HG03457 (cell line): Measurements from ENCODE around the gene ARHGAP27.
"Not testable (repeated sequence)": the region's sequence is repeated elsewhere in the genome, so short reads cannot be mapped to it uniquely, and the experiment has no call there.

Source experiments
- ATAC-seq: cut with Tn5 transposase; IDR thresholded peaks from one replicate; pipeline ENCODE4 v1.9.1; 2021; ENCODE audit warnings: moderate number of reproducible peaks; ENCODE audit not compliant: unreplicated experiment

ARHGAP27 gene

GRCh38 chr17:45432405-45433158, at the start of gene ARHGAP27:
Gene ARHGAP27, minus strand, starts transcription at chr17:45432870. Its CDS starts 2,591 bp downstream, at chr17:45430279.
- ATAC-seq = no peak

GRCh38 chr17:45482317-45482716, 49.6 kb upstream of the ARHGAP27 start:
- ATAC-seq = not testable (repeated sequence)

- not testable (repeated sequence) for ATAC-seq
These were observed 42.8 kb upstream of the ARHGAP27 start for GRCh38 chr17:45475436-45475835.

- ATAC-seq = not testable (repeated sequence)
These were observed 39.6 kb upstream of the ARHGAP27 start for GRCh38 chr17:45472249-45472648.

GRCh38 chr17:45469204-45469563, 36.5 kb upstream of the ARHGAP27 start:
- not testable (repeated sequence) for ATAC-seq

- not testable (repeated sequence) for ATAC-seq
These were observed 35.9 kb upstream of the ARHGAP27 start for GRCh38 chr17:45468293-45469203.

GRCh38 chr17:45461524-45462327, 29.1 kb upstream of the ARHGAP27 start:
- ATAC-seq = peak; percentile 66

GRCh38 chr17:45460422-45460821, 27.8 kb upstream of the ARHGAP27 start:
- not testable (repeated sequence) for ATAC-seq

GRCh38 chr17:45454341-45454740, 21.7 kb upstream of the ARHGAP27 start:
- ATAC-seq = not testable (repeated sequence)

- ATAC-seq = not testable (repeated sequence)
These were observed 21.1 kb upstream of the ARHGAP27 start for GRCh38 chr17:45453731-45454130.

- ATAC-seq = not testable (repeated sequence)
These were observed 20.5 kb upstream of the ARHGAP27 start for GRCh38 chr17:45453225-45453534.

- ATAC-seq = not testable (repeated sequence)
These were observed 19.9 kb upstream of the ARHGAP27 start for GRCh38 chr17:45452329-45453224.

- ATAC-seq = not testable (repeated sequence)
These were observed 19.0 kb upstream of the ARHGAP27 start for GRCh38 chr17:45451660-45452059.

GRCh38 chr17:45451131-45451530, 18.5 kb upstream of the ARHGAP27 start:
- no peak for ATAC-seq

GRCh38 chr17:45449708-45450329, 17.1 kb upstream of the ARHGAP27 start:
- not testable (repeated sequence) for ATAC-seq

GRCh38 chr17:45449260-45449659, 16.6 kb upstream of the ARHGAP27 start:
- not testable (repeated sequence) for ATAC-seq

GRCh38 chr17:45448483-45448882, 15.8 kb upstream of the ARHGAP27 start:
- not testable (repeated sequence) for ATAC-seq

- ATAC-seq = not testable (repeated sequence)
These were observed 15.4 kb upstream of the ARHGAP27 start for GRCh38 chr17:45448066-45448465.

GRCh38 chr17:45447650-45448049, 15.0 kb upstream of the ARHGAP27 start:
- ATAC-seq = not testable (repeated sequence)
